Measurements from ENCODE around the gene ZNF750.

DNA sequence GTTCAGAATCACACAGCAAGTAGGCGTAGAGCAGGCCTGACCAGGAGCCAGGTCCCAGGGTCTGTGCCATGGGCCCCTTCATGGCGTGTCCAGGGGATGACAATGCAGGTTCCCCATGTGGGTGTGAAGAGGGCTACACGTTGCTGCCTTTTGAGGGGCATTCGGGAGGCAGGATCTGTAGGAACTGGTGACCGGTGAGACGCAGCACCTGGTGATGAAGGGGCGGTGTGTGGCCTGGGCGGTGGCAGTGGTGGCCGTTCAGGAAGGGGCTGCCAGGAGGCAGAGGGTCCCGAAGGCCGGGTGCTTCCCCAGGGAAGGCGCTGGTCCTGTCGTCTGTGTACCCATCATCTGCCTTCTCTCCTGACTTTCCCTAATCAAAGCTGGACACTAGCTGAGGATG, 34.6 kb downstream of the ZNF750 start:
- no peak for TF ChIP-seq CTCF (IDR thresholded peaks at IDR 0.05 in 8 of 11, conservative IDR thresholded peaks at IDR 0.05 in 3 of 11)
- no peak for TF ChIP-seq POLR2AphosphoS5 (IDR thresholded peaks at IDR 0.05)
- no peak for TF ChIP-seq POLR2A (IDR thresholded peaks at IDR 0.05)

All from spleen (tissue), 7 donors.